ENCODE data around the gene METTL8. TPM values are rescaled to one million over a fixed set of nuclear protein-coding genes. Genes with fewer than 3 reads are reported as not detected.

The METTL8 gene
- total RNA-seq, 1 experiment from 2014 or later, result 34.4 TPM

DNA sequence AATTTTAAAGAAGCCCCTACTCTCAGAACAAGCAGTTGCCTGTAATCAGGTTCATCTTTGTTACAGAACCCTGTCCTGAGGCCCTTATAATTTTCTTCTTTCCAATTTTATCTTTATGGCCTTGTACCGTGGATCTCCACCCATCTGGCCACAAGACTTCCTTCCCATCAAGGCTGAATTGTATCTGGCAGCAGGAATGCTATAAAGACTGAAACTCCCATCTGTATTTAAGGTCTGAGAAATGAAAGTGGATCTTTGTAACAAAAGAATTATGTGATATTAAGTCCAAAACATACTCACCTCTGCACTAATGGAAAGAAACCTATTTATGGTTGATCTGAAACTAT is 91.8 kb downstream of the METTL8 start:
- H3K4me2 ChIP-seq (ENCODE audit: low read length), result no peak overlapping the region
- no peak for TF ChIP-seq JUND (IDR thresholded peaks at IDR 0.05)
- no peak for TF ChIP-seq POLR2AphosphoS5 (IDR thresholded peaks at IDR 0.05; ENCODE audit: low read depth, low read length)
- TF ChIP-seq RAD21 (IDR thresholded peaks at IDR 0.05; ENCODE audit: low read depth), result no peak
- TF ChIP-seq SIN3A (IDR thresholded peaks at IDR 0.05; ENCODE audit: low read depth), result no peak
- TF ChIP-seq SP1 (IDR thresholded peaks at IDR 0.05; ENCODE audit: low read depth), result no peak
- no peak for TF ChIP-seq EZH2 (IDR thresholded peaks at IDR 0.05)

DNA sequence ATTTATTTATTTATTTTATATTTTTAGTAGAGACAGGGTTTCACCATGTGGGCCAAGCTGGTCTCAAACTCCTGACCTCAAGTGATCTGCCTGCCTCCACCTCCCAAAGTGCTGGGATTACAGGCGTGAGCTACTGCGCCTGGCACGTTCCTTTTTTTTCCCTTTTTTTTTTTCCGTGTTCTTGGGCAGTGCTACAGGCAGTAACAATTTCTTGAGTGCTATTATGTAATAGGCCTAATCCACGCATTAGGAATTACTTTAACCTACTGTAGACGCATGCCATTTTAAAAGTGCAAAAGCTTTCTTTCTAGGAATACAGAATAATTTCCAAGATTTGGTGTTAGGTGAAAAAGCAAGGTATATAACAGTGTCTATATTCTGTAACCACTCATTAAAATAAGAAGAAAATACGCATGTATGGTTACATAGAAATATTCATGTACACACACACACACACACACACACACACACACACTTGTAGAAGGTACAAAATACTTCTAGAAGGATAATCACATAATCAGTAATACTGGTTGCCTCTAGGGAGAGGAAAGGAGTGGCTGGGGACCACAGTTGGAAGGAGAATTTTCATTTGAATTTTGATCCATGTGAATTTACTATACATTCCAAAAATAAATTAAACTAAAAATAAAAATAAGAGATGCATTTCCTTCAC is 92.3 kb downstream of the METTL8 start:
- ChIA-PET POLR2A (no interaction called here), CTCF (no interaction called here), RAD21 (ENCODE audit: low non-redundant PET in 1 of 2, low total read pairs in 2 of 2, uncharacterized antibody in 2 of 2, unreplicated experiment in 2 of 2) (no interaction called here)
- no peak overlapping the region for H2AFZ ChIP-seq (ENCODE audit: low read depth, low read length, poor library complexity, severe bottlenecking)
- no peak overlapping the region for H3K4me3 ChIP-seq (replicated peaks in 1 of 2; ENCODE audit: low read depth in 1 of 2, low read length in 2 of 2)
- intact Hi-C loops (cut with micrococcal nuclease), result no loop called here
- H4K20me1 ChIP-seq (ENCODE audit: insufficient read depth), result no peaks in the 10 kb centered on the region
- no peak overlapping the region for H3K27ac ChIP-seq (ENCODE audit: low read depth, low read length)
- no peaks in the 10 kb centered on the region for H3K9me3 ChIP-seq (ENCODE audit: control insufficient read depth in 1 of 2, insufficient read depth in 1 of 2, low read depth in 1 of 2, low read length in 2 of 2)
- H3K9ac ChIP-seq (ENCODE audit: low read length), result no peak overlapping the region
- H3K4me2 ChIP-seq (ENCODE audit: low read length), result no peak overlapping the region
- BruUV-seq (replicated peaks), result no TSS peak
- H3K4me1 ChIP-seq (ENCODE audit: control insufficient read depth in 1 of 2, insufficient read depth in 2 of 2, low read length in 2 of 2), result 0 out of 4 replicates have a peak, but pooled peaks cover 0 to 3% of the 10 kb centered on the region in 2 experiments
- no peaks in the 10 kb centered on the region for H3K79me2 ChIP-seq (ENCODE audit: insufficient read depth, low read length)
- no peak for ATAC-seq
- no peaks in the 10 kb centered on the region for H3K36me3 ChIP-seq (ENCODE audit: control insufficient read depth in 1 of 2, insufficient read depth in 2 of 2, low read length in 2 of 2)
- H3K9me2 ChIP-seq (ENCODE audit: insufficient read depth), result no peaks in the 10 kb centered on the region
- DNase-seq (ENCODE audit: low read depth, low spot score), result no peak
- no peaks in the 10 kb centered on the region for H3K27me3 ChIP-seq (ENCODE audit: insufficient read depth, low read length)
- TF ChIP-seq, protein P1, sequence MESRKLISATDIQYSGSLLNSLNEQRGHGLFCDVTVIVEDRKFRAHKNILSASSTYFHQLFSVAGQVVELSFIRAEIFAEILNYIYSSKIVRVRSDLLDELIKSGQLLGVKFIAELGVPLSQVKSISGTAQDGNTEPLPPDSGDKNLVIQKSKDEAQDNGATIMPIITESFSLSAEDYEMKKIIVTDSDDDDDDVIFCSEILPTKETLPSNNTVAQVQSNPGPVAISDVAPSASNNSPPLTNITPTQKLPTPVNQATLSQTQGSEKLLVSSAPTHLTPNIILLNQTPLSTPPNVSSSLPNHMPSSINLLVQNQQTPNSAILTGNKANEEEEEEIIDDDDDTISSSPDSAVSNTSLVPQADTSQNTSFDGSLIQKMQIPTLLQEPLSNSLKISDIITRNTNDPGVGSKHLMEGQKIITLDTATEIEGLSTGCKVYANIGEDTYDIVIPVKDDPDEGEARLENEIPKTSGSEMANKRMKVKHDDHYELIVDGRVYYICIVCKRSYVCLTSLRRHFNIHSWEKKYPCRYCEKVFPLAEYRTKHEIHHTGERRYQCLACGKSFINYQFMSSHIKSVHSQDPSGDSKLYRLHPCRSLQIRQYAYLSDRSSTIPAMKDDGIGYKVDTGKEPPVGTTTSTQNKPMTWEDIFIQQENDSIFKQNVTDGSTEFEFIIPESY (IDR thresholded peaks at IDR 0.05; ENCODE audit: extremely low read depth, insufficient replicate concordance, low read length), result no peak
- TF ChIP-seq EZH2phosphoT487 (IDR thresholded peaks at IDR 0.05; ENCODE audit: borderline replicate concordance) (no peak), EZH2 (IDR thresholded peaks at IDR 0.05) (no peak), ELF1 (IDR thresholded peaks at IDR 0.05; ENCODE audit: borderline replicate concordance, low read depth) (no peak), EGR1 (IDR thresholded peaks at IDR 0.05; ENCODE audit: low read depth) (no peak), FOSL1 (IDR thresholded peaks at IDR 0.05; ENCODE audit: low read depth) (no peak), ZNF274 (IDR thresholded peaks at IDR 0.05; ENCODE audit: low read depth, low read length) (no peak), CBX3 (IDR thresholded peaks at IDR 0.05; ENCODE audit: low read depth) (no peak), YY1 (IDR thresholded peaks at IDR 0.05; ENCODE audit: extremely low read depth, insufficient replicate concordance, low read depth, low read length) (no peak), SP1 (IDR thresholded peaks at IDR 0.05; ENCODE audit: low read depth) (no peak)
- TF ChIP-seq, protein P2, sequence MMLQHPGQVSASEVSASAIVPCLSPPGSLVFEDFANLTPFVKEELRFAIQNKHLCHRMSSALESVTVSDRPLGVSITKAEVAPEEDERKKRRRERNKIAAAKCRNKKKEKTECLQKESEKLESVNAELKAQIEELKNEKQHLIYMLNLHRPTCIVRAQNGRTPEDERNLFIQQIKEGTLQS (IDR thresholded peaks at IDR 0.05), result no peak
- TF ChIP-seq, protein P3, sequence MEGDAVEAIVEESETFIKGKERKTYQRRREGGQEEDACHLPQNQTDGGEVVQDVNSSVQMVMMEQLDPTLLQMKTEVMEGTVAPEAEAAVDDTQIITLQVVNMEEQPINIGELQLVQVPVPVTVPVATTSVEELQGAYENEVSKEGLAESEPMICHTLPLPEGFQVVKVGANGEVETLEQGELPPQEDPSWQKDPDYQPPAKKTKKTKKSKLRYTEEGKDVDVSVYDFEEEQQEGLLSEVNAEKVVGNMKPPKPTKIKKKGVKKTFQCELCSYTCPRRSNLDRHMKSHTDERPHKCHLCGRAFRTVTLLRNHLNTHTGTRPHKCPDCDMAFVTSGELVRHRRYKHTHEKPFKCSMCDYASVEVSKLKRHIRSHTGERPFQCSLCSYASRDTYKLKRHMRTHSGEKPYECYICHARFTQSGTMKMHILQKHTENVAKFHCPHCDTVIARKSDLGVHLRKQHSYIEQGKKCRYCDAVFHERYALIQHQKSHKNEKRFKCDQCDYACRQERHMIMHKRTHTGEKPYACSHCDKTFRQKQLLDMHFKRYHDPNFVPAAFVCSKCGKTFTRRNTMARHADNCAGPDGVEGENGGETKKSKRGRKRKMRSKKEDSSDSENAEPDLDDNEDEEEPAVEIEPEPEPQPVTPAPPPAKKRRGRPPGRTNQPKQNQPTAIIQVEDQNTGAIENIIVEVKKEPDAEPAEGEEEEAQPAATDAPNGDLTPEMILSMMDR (IDR thresholded peaks at IDR 0.05 in 2 of 3, conservative IDR thresholded peaks at IDR 0.05 in 1 of 3; ENCODE audit: borderline replicate concordance in 1 of 3, insufficient read depth in 1 of 3, low read depth in 2 of 3, low read length in 2 of 3), result no peak

More for the DNA sequence above, 91.8 kb downstream of the METTL8 start:
- ATAC-seq (no peak), DNase-seq (ENCODE audit: low read depth, low spot score) (no peak)
- Histone ChIP-seq H4K20me1 (ENCODE audit: insufficient read depth) (no peaks in the 10 kb centered on the region), H3K36me3 (ENCODE audit: control insufficient read depth in 1 of 2, insufficient read depth in 2 of 2, low read length in 2 of 2) (no peaks in the 10 kb centered on the region), H3K9me2 (ENCODE audit: insufficient read depth) (no peaks in the 10 kb centered on the region), H3K79me2 (ENCODE audit: insufficient read depth, low read length) (no peaks in the 10 kb centered on the region), H3K4me3 (replicated peaks in 1 of 2; ENCODE audit: low read depth in 1 of 2, low read length in 2 of 2) (no peak overlapping the region), H3K9me3 (ENCODE audit: control insufficient read depth in 1 of 2, insufficient read depth in 1 of 2, low read depth in 1 of 2, low read length in 2 of 2) (no peaks in the 10 kb centered on the region), H3K9ac (ENCODE audit: low read length) (no peak overlapping the region), H3K4me1 (ENCODE audit: control insufficient read depth in 1 of 2, insufficient read depth in 2 of 2, low read length in 2 of 2) (0 out of 4 replicates have a peak, but pooled peaks cover 0 to 3% of the 10 kb centered on the region in 2 experiments), H3K27me3 (ENCODE audit: insufficient read depth, low read length) (no peaks in the 10 kb centered on the region), H3K27ac (ENCODE audit: low read depth, low read length) (no peak overlapping the region), H2AFZ (ENCODE audit: low read depth, low read length, poor library complexity, severe bottlenecking) (no peak overlapping the region)
- POLR2A ChIA-PET, result no interaction called here
- CTCF ChIA-PET, result no interaction called here
- no TSS peak for BruUV-seq (replicated peaks)
- intact Hi-C loops (cut with micrococcal nuclease), result no loop called here
- RAD21 ChIA-PET (ENCODE audit: low non-redundant PET in 1 of 2, low total read pairs in 2 of 2, uncharacterized antibody in 2 of 2, unreplicated experiment in 2 of 2), result no interaction called here

Measured in HCT116 (cell line).